NCI-H446 treated with DMSO at 0.1 percent for 48 hours (cell line): ENCODE measurements around the gene PLXNB2.
"Not testable (repeated sequence)": the region's sequence is repeated elsewhere in the genome, so short reads cannot be mapped to it uniquely, and the experiment has no call there.

Experiments
- DNase-seq: peaks from one replicate; lab custom pipeline; 2025; lab: John Stamatoyannopoulos, UW

Gene PLXNB2

DNA sequence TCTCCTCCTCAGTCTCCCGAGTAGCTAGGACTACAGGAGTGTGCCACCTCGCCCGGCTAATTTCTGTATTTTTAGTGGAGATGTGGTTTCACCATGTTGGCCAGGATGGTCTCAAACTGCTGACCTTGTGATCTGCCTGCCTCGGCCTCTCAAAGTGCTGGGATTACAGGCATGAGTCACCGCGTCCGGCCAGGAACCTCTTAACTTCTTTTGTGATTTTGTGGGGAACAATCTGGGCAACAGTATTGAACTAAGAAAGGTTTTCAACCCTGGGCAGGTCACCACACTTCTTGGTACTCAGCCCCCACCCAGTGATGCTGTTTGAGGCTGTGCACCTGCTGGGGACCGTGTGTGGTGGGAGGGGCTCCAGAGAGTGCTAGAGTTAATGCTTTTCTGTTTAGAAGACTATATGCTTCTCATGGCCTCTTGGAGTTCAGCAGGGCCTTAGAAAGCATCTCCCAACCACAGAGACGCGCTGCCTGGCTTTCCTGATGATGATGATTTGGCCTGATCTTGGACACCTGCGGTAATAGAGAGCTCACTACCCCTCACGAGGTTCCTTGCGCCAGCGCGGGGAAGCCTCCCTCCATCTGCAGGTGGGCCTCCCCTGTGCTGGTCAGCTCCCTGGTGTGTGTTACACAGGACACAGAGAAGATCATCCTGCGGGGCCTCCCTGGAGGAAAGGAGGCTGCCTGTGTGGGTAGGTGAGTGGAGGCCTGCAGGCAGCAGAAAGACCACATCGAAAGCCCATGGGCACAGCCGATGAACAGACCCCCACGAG, 18.2 kb upstream of the PLXNB2 start:
- DNase-seq = no peak

GRCh38 chr22:50323900-50324299, 16.5 kb upstream of the PLXNB2 start:
- DNase-seq = no peak

DNA sequence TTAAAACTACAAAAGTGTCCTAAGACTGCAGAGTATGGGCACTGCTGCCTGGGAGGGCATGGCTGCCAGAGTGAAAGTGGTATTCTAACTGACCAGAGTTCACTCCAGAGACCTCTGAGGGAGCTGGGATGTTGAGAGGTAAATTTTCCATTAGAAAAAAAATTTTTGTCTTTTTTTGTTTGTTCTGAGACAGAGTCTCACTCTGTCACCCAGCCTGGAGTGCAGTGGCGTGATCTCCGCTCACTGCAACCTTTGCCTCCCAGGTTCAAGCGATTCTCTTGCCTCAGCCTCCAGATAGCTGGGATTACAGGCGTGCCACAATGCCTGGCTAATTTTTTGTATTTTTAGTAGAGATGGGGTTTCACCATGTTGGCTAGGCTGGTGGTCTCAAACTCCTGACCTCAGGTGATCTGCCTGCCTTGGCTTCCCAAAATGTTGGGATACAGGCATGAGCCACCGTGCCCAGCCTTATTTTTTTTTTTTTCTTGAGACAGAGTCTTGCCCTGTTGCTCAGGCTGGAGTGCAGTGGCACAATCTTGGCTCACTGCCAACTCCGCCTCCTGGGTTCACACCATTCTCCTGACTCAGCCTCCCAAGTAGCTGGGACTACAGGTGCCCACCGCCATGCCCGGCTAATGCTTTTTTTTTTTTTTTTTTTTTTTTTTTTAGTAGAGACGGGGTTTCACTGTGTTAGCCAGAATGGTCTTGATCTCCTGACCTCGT, 15.1 kb upstream of the PLXNB2 start:
- DNase-seq = not testable (repeated sequence)

GRCh38 chr22:50320671-50321325, 13.4 kb upstream of the PLXNB2 start:
- DNase-seq = no peak

GRCh38 chr22:50320116-50320515, 12.7 kb upstream of the PLXNB2 start:
- no peak for DNase-seq

- DNase-seq = no peak
These were observed 12.1 kb upstream of the PLXNB2 start for GRCh38 chr22:50319503-50319951.

DNA sequence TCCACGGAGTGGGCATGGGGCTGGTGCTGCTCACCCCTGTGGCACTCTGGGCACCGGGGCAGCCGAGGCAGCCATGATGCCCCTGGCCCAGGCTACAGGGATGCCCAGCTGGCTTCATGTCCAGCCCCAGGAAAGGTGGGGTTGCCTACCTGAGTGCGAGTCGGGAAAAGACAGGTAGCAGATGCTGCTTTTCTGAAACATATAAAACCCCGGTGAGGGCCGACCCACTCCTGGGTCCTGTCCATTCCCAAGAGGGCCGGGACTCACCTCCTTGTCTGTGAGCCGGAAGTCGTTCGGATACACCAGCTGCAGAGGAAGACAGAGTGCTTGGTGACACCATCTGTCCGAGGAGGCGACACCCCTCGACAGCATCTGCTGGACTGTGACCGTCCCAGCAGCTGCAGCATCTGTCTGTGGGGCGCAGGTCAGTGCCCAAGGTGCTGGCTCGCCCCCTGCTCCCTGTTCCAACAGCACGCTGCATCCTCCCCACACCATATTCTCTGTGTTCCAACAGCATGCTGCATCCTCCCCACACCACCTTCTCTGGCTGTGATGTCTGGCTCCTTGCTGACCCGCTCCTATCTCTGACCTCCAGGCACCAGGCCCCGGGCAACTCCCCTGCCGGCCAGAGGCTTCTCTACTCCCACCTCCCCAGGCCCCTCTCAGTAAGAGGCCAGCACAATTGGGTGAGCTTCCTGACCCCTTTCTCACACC, 11.4 kb upstream of the PLXNB2 start:
- no peak for DNase-seq

GRCh38 chr22:50318356-50318697, 10.9 kb upstream of the PLXNB2 start:
- no peak for DNase-seq

GRCh38 chr22:50317674-50318073, 10.2 kb upstream of the PLXNB2 start:
- no peak for DNase-seq

GRCh38 chr22:50317178-50317577, 9.7 kb upstream of the PLXNB2 start:
- DNase-seq = no peak

- DNase-seq = no peak
These were observed 8.9 kb upstream of the PLXNB2 start for GRCh38 chr22:50316114-50317065.

DNA sequence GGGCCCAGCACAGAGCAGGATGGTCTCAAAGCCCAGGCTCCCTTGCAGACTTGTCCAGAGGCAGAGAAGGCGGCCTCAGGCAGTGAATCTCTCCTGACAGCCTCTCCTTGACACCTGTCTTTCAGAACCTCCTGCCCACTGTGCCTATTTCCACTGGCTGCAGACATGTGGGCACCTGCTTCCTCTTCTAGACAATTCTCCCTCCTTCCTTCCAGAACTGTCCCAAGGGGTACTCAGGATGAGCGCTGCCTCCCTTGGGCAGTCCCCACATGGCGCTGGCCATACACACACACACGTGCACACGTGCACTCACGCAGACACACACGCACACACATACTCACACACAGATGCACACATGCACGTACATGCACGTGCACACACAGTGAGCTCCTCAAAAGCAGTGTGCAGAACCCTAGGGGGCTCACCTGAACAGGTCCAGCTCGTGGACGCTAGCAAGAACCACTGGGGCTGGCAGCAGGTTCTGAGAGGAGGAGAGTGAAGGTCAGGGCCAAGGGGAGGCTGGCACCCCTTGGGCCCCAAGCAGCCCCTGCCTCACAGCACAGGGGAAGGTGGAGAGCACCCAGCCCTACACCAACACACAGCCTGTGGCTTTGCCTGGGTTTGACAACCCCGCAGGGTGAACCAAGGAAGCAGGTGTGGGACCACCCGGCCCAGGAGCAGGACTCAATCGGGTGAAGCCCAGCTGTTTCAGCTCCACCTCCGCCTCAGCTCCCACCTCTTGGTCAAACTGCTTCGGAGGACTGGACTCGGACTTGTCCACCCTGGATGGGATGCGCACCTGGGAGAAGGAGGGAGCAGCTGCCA, 8.1 kb upstream of the PLXNB2 start:
- DNase-seq = no peak

GRCh38 chr22:50314455-50315288, 7.2 kb upstream of the PLXNB2 start:
- no peak for DNase-seq

DNA sequence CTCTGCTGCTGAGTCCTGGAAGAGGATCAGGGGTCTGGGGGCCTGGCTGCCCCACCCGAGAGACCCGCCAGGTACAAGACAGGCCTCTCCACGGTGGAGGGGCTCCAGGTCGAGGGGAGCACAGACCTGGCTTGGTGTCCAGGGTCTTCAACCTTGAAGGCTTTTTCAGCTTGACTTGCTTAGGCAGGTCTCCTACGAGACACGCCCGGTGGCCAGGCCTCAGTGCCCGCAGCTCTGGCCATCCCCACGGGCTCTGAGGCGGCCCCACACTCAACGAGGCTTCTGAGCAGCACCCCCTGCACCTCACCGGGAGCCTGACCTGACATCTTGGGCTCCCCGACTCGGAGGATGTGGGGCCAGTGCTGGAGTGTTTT, 6.6 kb upstream of the PLXNB2 start:
- DNase-seq = no peak

DNA sequence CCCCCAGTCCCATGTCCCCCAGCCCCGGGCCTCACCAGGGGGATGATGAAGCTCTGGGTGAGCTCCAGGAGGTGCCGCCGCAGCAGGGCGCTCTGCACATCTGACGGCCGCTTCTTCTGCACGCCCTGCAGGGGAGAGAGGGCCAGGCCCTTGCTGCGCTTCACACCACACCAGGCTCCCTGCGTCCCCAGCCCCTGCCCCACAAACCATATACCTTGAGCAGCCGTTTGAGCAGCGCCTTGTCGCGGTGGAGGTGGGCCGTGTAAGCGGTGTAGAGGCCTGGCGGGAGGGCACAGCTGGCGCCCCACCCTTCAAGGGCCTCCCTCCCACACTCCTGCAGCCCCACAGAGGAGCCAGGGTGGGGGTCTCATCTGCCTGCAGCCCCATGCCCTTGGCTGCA, 6.2 kb upstream of the PLXNB2 start:
- no peak for DNase-seq

- DNase-seq = no peak
These were observed 5.6 kb upstream of the PLXNB2 start for GRCh38 chr22:50313021-50313420.

DNA sequence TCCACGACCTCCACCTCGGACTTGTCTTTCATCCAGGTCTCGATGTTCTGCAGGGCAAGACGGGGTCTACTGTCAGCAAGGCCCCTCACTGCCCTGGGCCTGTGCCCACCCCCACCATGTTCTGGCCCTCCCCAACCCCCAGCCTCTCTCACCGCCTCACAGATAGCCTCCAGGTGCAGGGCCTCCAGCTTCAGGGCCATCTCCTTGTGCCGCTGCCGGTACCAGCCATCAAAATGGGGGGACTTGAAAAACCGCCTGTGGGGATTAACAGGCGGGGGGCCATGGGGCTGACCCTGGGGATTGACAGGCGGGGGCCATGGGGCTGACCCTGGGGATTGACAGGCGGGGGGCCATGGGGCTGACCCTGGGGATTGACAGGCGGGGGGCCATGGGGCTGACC, 4.9 kb upstream of the PLXNB2 start:
- no peak for DNase-seq

DNA sequence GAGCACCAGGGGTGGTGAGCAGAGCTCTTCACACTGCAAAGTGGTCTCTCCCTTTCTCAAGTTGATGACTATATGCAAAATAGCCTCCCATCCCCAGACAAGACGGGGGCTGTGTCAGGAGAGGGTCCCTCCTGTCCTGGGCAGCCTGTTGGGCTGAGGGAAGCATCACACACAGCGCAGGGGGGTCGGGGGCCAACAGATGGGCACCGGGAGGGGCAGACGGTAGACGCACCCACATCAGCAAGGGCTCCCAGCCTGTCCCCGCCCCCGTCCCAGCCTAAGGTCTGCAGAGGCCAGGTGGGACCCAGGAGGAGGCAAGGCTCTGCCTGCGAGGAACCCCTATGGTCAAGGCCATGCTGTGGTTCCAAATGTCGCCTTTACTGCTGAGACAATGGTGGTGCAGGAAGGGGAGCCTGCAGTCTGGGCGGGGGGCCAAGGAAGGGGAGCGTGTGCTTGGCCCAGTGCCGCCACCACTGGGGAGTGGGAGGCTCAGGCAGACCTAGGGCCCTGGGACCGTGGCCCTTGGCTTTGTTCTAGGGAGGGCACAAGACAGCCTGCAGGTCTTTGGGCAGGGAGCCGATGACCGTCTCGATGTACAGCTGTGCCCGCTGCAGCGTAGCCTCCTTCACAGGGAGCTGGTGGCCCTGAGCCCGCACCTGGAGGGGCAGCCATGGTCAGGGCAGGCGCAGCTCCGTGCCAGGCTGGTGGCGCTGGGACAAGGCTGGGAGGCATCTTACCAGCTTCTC, 4.3 kb upstream of the PLXNB2 start:
- no peak for DNase-seq

DNA sequence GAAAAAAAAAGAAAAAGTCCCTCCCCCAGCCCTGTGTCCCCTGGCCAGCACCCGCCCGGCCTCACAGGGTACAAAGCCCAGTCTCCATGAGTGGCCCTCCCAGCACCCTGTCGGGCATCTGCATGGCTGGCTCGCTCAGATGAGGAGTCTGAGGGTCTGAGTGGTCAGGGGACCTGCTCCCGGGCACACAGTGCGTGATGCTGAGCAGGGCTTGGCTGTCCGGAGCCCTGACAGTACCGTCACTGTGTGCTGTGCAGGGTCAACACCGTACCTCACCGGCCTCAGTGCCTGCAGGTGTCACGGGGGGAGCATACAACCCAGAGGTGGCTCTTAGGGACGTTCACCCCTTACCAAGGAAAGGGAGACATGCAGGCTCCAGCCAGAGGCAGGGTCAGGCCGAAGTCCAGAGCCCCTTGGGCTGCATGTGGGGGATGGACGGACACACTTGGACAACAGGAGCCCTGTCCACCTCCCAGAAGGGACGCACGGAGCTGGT, 3.6 kb upstream of the PLXNB2 start:
- DNase-seq = no peak
